ENCODE measurements around the gene TMEM185A. TPM values are rescaled to one million over a fixed set of nuclear protein-coding genes. Genes with fewer than 3 reads are reported as not detected.
A peak's percentile ranks its signal among the peaks of the same experiment; 100 is the strongest.

Gene TMEM185A
- total and polyA plus RNA-seq, 5 donors, result 43.0 to 86.0 (median 62.2) TPM

DNA sequence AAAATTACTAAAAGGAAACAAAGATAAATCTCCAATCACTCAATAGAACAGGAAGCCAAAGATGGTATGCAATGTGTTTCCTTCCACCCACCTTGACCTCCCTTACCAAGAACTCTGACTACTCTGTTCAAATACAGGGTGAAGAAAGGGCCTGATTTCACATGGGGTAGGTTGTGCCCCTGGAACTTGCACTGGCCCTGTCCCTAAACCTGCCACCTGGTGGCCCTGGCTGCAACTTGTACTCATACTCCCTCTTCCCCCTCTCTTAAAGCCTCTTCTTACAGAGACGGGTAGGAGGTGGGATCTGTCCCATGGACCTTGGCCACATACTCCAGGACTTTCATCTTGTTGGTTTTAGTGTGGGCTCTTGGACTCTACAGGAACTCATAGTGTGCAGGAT is 17.3 kb upstream of the TMEM185A start:
- H3K27me3 ChIP-seq (ENCODE audit: control insufficient read depth, insufficient read depth), result no peaks in the 10 kb centered on the region
- intact Hi-C loops (cut with DNase I), result no loop called here
- WGBS, result 79% methylated on average over 1 of the region's 1 CpG
- DNase-seq (no peak), ATAC-seq (no peak)
- no peak overlapping the region for H3K4me3 ChIP-seq (ENCODE audit: low read length)
- no peaks in the 10 kb centered on the region for H3K9me3 ChIP-seq (ENCODE audit: control insufficient read depth, low read length)
- H3K4me1 ChIP-seq (ENCODE audit: control insufficient read depth, insufficient read depth, low read length), result no peaks in the 10 kb centered on the region
- no peak overlapping the region for H3K27ac ChIP-seq (ENCODE audit: low read length)

DNA sequence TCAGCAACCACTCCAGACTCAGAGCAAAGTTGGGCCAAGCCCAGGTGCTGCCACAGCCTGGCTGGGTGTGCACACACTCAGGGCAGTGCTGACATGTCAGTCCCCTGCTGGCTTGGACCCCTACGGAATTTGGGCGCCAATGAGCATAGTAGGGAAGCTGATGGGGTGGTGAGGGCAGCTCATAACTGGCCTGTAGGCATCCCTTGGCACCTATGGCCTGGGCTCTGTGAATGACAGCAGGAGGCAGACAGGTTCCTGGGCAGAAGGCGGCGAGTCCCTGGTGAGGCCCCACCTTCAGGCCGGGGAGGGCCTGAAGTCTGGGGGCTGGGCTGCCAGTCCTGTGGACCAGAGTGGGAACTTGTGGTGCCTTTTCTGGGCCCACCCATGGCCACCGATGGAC is 15.9 kb upstream of the TMEM185A start:
- ATAC-seq (no peak), DNase-seq (no peak)
- Histone ChIP-seq H3K4me3 (ENCODE audit: low read length) (no peak overlapping the region), H3K9me3 (ENCODE audit: control insufficient read depth, low read length) (no peaks in the 10 kb centered on the region), H3K27me3 (ENCODE audit: control insufficient read depth, insufficient read depth) (no peaks in the 10 kb centered on the region), H3K27ac (ENCODE audit: low read length) (no peak overlapping the region), H3K4me1 (ENCODE audit: control insufficient read depth, insufficient read depth, low read length) (no peaks in the 10 kb centered on the region)
- intact Hi-C loops (cut with DNase I), result no loop called here
- WGBS, result 86% methylated on average over 6 of the region's 6 CpGs

- no peaks in the 10 kb centered on the region for H3K9me3 ChIP-seq (ENCODE audit: control insufficient read depth, low read length)
- ATAC-seq, result no peak
- 87% methylated on average over 4 of the region's 4 CpGs for WGBS
- intact Hi-C loops (cut with DNase I), result no loop called here
- no peaks in the 10 kb centered on the region for H3K4me1 ChIP-seq (ENCODE audit: control insufficient read depth, insufficient read depth, low read length)
- DNase-seq, result no peak
- no peaks in the 10 kb centered on the region for H3K27me3 ChIP-seq (ENCODE audit: control insufficient read depth, insufficient read depth)
- H3K27ac ChIP-seq (ENCODE audit: low read length), result no peak overlapping the region
- H3K4me3 ChIP-seq (ENCODE audit: low read length), result no peak overlapping the region
These were observed 11.9 kb upstream of the TMEM185A start for GRCh38 chrX:149643496-149643895.

DNA sequence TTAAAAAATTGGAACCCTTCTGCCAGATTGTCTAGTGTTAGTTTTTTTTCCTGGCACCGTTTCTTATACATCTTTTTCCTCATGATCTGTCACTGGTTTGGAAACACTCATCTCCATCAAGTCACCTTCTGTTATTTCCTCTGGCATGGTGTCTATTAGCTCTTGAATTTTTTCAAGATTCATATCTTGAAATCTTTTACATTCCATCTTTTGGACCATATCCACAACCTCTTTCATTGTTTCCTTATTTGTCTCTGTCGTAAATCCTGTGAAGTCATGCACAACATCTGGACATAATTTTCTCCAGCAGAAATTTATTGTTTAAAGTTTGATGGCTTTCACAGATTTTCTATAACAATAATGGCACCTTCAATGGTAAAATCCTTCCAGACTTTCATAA is 10.2 kb upstream of the TMEM185A start:
- Histone ChIP-seq H3K4me1 (ENCODE audit: control insufficient read depth, insufficient read depth, low read length) (no peaks in the 10 kb centered on the region), H3K4me3 (ENCODE audit: low read length) (no peak overlapping the region), H3K27me3 (ENCODE audit: control insufficient read depth, insufficient read depth) (no peaks in the 10 kb centered on the region), H3K27ac (ENCODE audit: low read length) (no peak overlapping the region), H3K9me3 (ENCODE audit: control insufficient read depth, low read length) (no peaks in the 10 kb centered on the region)
- 59% methylated on average over 2 of the region's 2 CpGs for WGBS
- DNase-seq (no peak), ATAC-seq (no peak)
- intact Hi-C loops (cut with DNase I), result no loop called here

- intact Hi-C loops (cut with DNase I), result no loop called here
- Histone ChIP-seq H3K27ac (ENCODE audit: low read length) (no peak overlapping the region), H3K4me1 (ENCODE audit: control insufficient read depth, insufficient read depth, low read length) (no peaks in the 10 kb centered on the region), H3K9me3 (ENCODE audit: control insufficient read depth, low read length) (no peaks in the 10 kb centered on the region), H3K27me3 (ENCODE audit: control insufficient read depth, insufficient read depth) (no peaks in the 10 kb centered on the region), H3K4me3 (ENCODE audit: low read length) (no peak overlapping the region)
- WGBS, result 52% methylated on average over 3 of the region's 3 CpGs
- DNase-seq (no peak), ATAC-seq (no peak)
These were observed 9.8 kb upstream of the TMEM185A start for GRCh38 chrX:149641432-149641831.

GRCh38 chrX:149639568-149639967 is 8.0 kb upstream of the TMEM185A start:
- no peak for ATAC-seq
- DNase-seq, result no peak
- no peak overlapping the region for H3K4me3 ChIP-seq (ENCODE audit: low read length)
- H3K9me3 ChIP-seq (ENCODE audit: control insufficient read depth, low read length), result no peaks in the 10 kb centered on the region
- H3K27me3 ChIP-seq (ENCODE audit: control insufficient read depth, insufficient read depth), result no peaks in the 10 kb centered on the region
- H3K27ac ChIP-seq (ENCODE audit: low read length), result no peak overlapping the region
- intact Hi-C loops (cut with DNase I), result no loop called here
- H3K4me1 ChIP-seq (ENCODE audit: control insufficient read depth, insufficient read depth, low read length), result no peaks in the 10 kb centered on the region
- WGBS, result 70% methylated on average over 3 of the region's 3 CpGs

- no peak for DNase-seq
- no peak overlapping the region for H3K27ac ChIP-seq (ENCODE audit: low read length)
- intact Hi-C loops (cut with DNase I), result no loop called here
- H3K9me3 ChIP-seq (ENCODE audit: control insufficient read depth, low read length), result no peaks in the 10 kb centered on the region
- H3K27me3 ChIP-seq (ENCODE audit: control insufficient read depth, insufficient read depth), result no peaks in the 10 kb centered on the region
- H3K4me1 ChIP-seq (ENCODE audit: control insufficient read depth, insufficient read depth, low read length), result no peaks in the 10 kb centered on the region
- H3K4me3 ChIP-seq (ENCODE audit: low read length), result no peak overlapping the region
- ATAC-seq, result no peak
These were observed 7.3 kb upstream of the TMEM185A start for GRCh38 chrX:149638860-149639259.

DNA sequence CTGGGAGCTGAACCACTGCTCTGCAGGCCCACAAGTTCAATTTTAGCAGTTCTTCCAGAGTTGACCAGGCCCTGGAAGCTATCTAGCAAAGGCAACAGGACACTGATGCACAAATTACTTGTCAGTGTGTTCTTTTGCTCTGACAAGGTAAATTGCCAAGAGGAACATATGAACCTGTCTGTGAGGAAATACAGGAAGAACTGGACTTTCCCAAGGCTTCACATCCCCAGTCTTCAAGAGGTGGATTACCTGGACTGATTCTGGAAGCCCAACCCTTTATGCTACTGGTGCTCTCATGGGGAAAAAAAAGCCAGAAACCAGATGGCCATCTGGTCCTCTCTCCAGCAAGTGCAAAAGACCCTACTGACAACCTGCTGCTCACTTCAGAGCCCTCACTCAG is 1.9 kb upstream of the TMEM185A start:
- H3K9me3 ChIP-seq (ENCODE audit: control insufficient read depth, low read length), result no peaks in the 10 kb centered on the region

GRCh38 chrX:149630681-149631233 is 835 bp downstream of the TMEM185A start:
- DNase-seq, result peak in 1 of 3 donors; percentile 56
- intact Hi-C loops (cut with DNase I), result no loop called here
- Histone ChIP-seq H3K27me3 (ENCODE audit: control insufficient read depth, insufficient read depth) (no peaks in the 10 kb centered on the region), H3K4me1 (ENCODE audit: control insufficient read depth, insufficient read depth, low read length) (peaks cover 7% of the 10 kb centered on the region), H3K9me3 (ENCODE audit: control insufficient read depth, low read length) (no peaks in the 10 kb centered on the region), H3K27ac (ENCODE audit: low read length) (peak overlapping the region; percentile 86), H3K4me3 (ENCODE audit: low read length) (peak overlapping the region; percentile 62)
- peak; percentile 81 to 88 for ATAC-seq
- 3% methylated on average over 16 of the region's 16 CpGs for WGBS

More for the DNA sequence above, 1.9 kb upstream of the TMEM185A start:
- H3K4me3 ChIP-seq (ENCODE audit: low read length), result no peak overlapping the region
- no peak overlapping the region for H3K27ac ChIP-seq (ENCODE audit: low read length)
- DNase-seq (no peak), ATAC-seq (no peak)
- no peaks in the 10 kb centered on the region for H3K27me3 ChIP-seq (ENCODE audit: control insufficient read depth, insufficient read depth)
- peaks cover 1% of the 10 kb centered on the region for H3K4me1 ChIP-seq (ENCODE audit: control insufficient read depth, insufficient read depth, low read length)
- intact Hi-C loops (cut with DNase I), result no loop called here

DNA sequence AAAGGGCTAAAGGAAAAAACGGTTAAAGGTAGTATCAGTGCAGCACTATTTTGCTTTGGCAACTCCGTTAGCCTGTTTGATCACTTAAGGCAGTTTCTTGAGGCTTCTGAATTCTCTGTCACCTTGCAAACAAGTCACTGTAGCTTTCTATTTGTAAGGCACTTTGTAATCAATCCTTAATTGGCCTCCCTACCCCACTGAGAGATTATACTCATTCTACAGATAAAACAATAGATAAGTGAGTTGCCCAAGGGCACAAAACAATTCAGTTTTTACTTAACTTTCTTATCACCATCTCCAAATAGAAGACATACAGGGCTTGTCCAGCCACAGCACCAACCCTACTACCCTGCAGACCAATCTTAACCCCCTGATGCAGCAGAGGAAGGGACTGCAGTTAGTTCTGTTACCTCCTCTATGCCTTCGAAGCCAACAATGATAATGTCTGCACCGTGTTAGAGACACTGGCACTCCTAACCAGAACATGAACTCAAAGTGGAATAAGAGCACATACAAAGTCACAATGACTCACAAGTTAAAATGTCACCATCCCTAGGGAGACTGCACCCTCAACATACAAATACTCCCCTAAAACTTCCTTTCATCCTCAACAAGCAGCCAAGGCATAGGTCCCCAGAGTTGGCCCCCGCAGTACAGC is 1.7 kb downstream of the TMEM185A start:
- Histone ChIP-seq H3K4me1 (ENCODE audit: control insufficient read depth, insufficient read depth, low read length) (peaks cover 9% of the 10 kb centered on the region), H3K27ac (ENCODE audit: low read length) (peak overlapping the region; percentile 86), H3K4me3 (ENCODE audit: low read length) (peak overlapping the region; percentile 62), H3K9me3 (ENCODE audit: control insufficient read depth, low read length) (no peaks in the 10 kb centered on the region), H3K27me3 (ENCODE audit: control insufficient read depth, insufficient read depth) (no peaks in the 10 kb centered on the region)
- intact Hi-C loops (cut with DNase I), result no loop called here
- DNase-seq (no peak), ATAC-seq (peak; percentile 17 to 36)
- WGBS, result 40% methylated on average over 5 of the region's 5 CpGs

GRCh38 chrX:149628768-149629167 is 2.8 kb downstream of the TMEM185A start:
- no peak for ATAC-seq
- H3K27me3 ChIP-seq (ENCODE audit: control insufficient read depth, insufficient read depth), result no peaks in the 10 kb centered on the region
- DNase-seq, result no peak
- H3K4me1 ChIP-seq (ENCODE audit: control insufficient read depth, insufficient read depth, low read length), result peaks cover 9% of the 10 kb centered on the region
- H3K27ac ChIP-seq (ENCODE audit: low read length), result no peak overlapping the region
- no peak overlapping the region for H3K4me3 ChIP-seq (ENCODE audit: low read length)
- 95% methylated on average over 2 of the region's 2 CpGs for WGBS
- H3K9me3 ChIP-seq (ENCODE audit: control insufficient read depth, low read length), result no peaks in the 10 kb centered on the region
- intact Hi-C loops (cut with DNase I), result no loop called here

- Histone ChIP-seq H3K4me1 (ENCODE audit: control insufficient read depth, insufficient read depth, low read length) (peaks cover 9% of the 10 kb centered on the region), H3K27me3 (ENCODE audit: control insufficient read depth, insufficient read depth) (no peaks in the 10 kb centered on the region), H3K4me3 (ENCODE audit: low read length) (no peak overlapping the region), H3K9me3 (ENCODE audit: control insufficient read depth, low read length) (no peaks in the 10 kb centered on the region), H3K27ac (ENCODE audit: low read length) (peak overlapping the region; percentile 17)
- intact Hi-C loops (cut with DNase I), result no loop called here
- WGBS, result 86% methylated on average over 3 of the region's 3 CpGs
- DNase-seq (no peak), ATAC-seq (no peak)
These were observed 3.3 kb downstream of the TMEM185A start for GRCh38 chrX:149628280-149628679.
